SK-N-SH (cell line): Measurements from ENCODE around the gene UST. TPM values are rescaled to one million over a fixed set of nuclear protein-coding genes. Genes with fewer than 3 reads are reported as not detected.

Experiments used
- CTCF ChIA-PET: fragments of 300-600, 350-600 bp; formaldehyde crosslinking; extraction: SDS; loops from one replicate; lab custom pipeline; 2021; lab: Yijun Ruan, JAX
- POLR2A ChIA-PET: fragments of 350-600 bp; sonication (Branson Sonifier 250); formaldehyde crosslinking; extraction: SDS; loops from one replicate; lab custom pipeline; 2020; ENCODE audit warnings: antibody characterized with exemption, inconsistent platforms; lab: Yijun Ruan, JAX
- DNase-seq: peaks from one replicate; pipeline ENCODE4 v3.0.0; 2012
- H2AFZ ChIP-seq: fragments of 200-600 bp; sonication (generic); 2 replicates; pipeline ENCODE4 v1.8.1; 2016; ENCODE audit warnings: antibody characterized with exemption, mild to moderate bottlenecking, low read depth
- H3F3A ChIP-seq: fragments of 200-600 bp; sonication (generic); replicated peaks from 2 replicates; pipeline ENCODE3; 2016; ENCODE audit warnings: antibody characterized with exemption, mild to moderate bottlenecking; ENCODE audit not compliant: insufficient read depth
- H3K27ac ChIP-seq, 2 experiments: fragments of 200-500 bp in 1 of 2; fragments of 200-600 bp in 1 of 2; sonication (Bioruptor generic) in 1 of 2; sonication (generic), shearing (Covaris generic) in 1 of 2; 2 replicates each; pipeline versions ENCODE4 v1.5.1 to v1.6.1; 2014 to 2016; ENCODE audit warnings: low read depth in 2 of 2, inconsistent platforms in 1 of 2, low read length in 1 of 2, mild to moderate bottlenecking in 1 of 2, mixed read lengths in 1 of 2
- H3K27me3 ChIP-seq: fragments of 200-600 bp; sonication (generic), shearing (Covaris generic); 2 replicates; pipeline ENCODE4 v1.6.1; 2016; ENCODE audit warnings: mixed run types; ENCODE audit not compliant: insufficient read depth
- H3K36me3 ChIP-seq, 2 experiments: fragments of 200-500 bp in 1 of 2; fragments of 200-600 bp in 1 of 2; sonication (Bioruptor generic) in 1 of 2; sonication (generic) in 1 of 2; replicated peaks in 1 of 2; 2 replicates each; pipeline versions ENCODE3 to v1.5.1; 2014 to 2016; ENCODE audit warnings: low read length in 1 of 2, mild to moderate bottlenecking in 1 of 2; ENCODE audit not compliant: insufficient read depth in 2 of 2, control insufficient read depth in 1 of 2
- H3K4me1 ChIP-seq, 2 experiments: fragments of 200-500 bp in 1 of 2; fragments of 200-600 bp in 1 of 2; sonication (Bioruptor generic) in 1 of 2; sonication (generic), shearing (Covaris generic) in 1 of 2; 2 replicates each; pipeline versions ENCODE4 v1.5.1 to v1.6.1; 2014 to 2016; ENCODE audit warnings: low read depth in 1 of 2, low read length in 1 of 2, mixed run types in 1 of 2; ENCODE audit not compliant: insufficient read depth in 2 of 2, control insufficient read depth in 1 of 2
- H3K4me2 ChIP-seq: fragments of 200-600 bp; sonication (generic), shearing (Covaris generic); 2 replicates; pipeline ENCODE4 v1.6.1; 2017; ENCODE audit warnings: mixed run types
- H3K4me3 ChIP-seq, 2 experiments: fragments of 200-500 bp in 1 of 2; fragments of 200-600 bp in 1 of 2; sonication (Bioruptor generic) in 1 of 2; sonication (generic), shearing (Covaris generic) in 1 of 2; 2 replicates each; pipeline versions ENCODE4 v1.5.1 to v1.8.1; 2014 to 2016; ENCODE audit warnings: low read depth in 2 of 2, inconsistent platforms in 1 of 2, low read length in 1 of 2, mild to moderate bottlenecking in 1 of 2, mixed read lengths in 1 of 2, moderate library complexity in 1 of 2
- H3K79me2 ChIP-seq: fragments of 200-600 bp; sonication (generic); 2 replicates; pipeline ENCODE4 v1.8.1; 2017; ENCODE audit warnings: mild to moderate bottlenecking; ENCODE audit not compliant: insufficient read depth
- H3K9ac ChIP-seq: fragments of 200-600 bp; sonication (generic); 2 replicates; pipeline ENCODE4 v1.6.1; 2017; ENCODE audit warnings: mixed run types
- H3K9me2 ChIP-seq: fragments of 200-600 bp; sonication (generic); 2 replicates; pipeline ENCODE4 v1.6.1; 2017; ENCODE audit warnings: mixed run types
- H3K9me3 ChIP-seq: fragments of 200-600 bp; sonication (generic); 2 replicates; pipeline ENCODE4 v1.6.1; 2017; ENCODE audit warnings: mixed run types, mild to moderate bottlenecking, moderate library complexity
- H4K20me1 ChIP-seq: fragments of 200-600 bp; sonication (generic); 2 replicates; pipeline ENCODE4 v1.6.1; 2017; ENCODE audit warnings: mild to moderate bottlenecking, mixed run types; ENCODE audit not compliant: insufficient read depth
- CHD2 ChIP-seq: fragments of 150-350 bp; IDR thresholded peaks from 2 replicates; pipeline ENCODE4 v1.6.1; 2018; ENCODE audit warnings: low read length; ENCODE audit not compliant: partially characterized antibody
- ELF1 ChIP-seq: IDR thresholded peaks from 2 replicates; pipeline ENCODE4 v1.4.0; 2012
- EZH2phosphoT487 ChIP-seq: fragments of 200-600 bp; sonication (generic); IDR thresholded peaks from 2 replicates; pipeline ENCODE4 v1.6.1; 2017; ENCODE audit warnings: low read depth, mixed run types, mild to moderate bottlenecking, antibody characterized with exemption, moderate library complexity, borderline replicate concordance
- FOXJ3 ChIP-seq: sonication (generic); formaldehyde crosslinking; IDR thresholded peaks from 2 replicates; pipeline ENCODE4 v1.5.1; 2020; ENCODE audit warnings: mild to moderate bottlenecking, missing genetic modification reagents
- FOXM1 ChIP-seq: IDR thresholded peaks from 2 replicates; pipeline ENCODE4 v1.4.0; 2012; ENCODE audit warnings: low read depth, mild to moderate bottlenecking
- GATA2 ChIP-seq: sonication (generic); formaldehyde crosslinking; IDR thresholded peaks from 2 replicates; pipeline ENCODE4 v1.5.0; 2020; ENCODE audit warnings: mild to moderate bottlenecking, missing genetic modification reagents
- MEF2A ChIP-seq: IDR thresholded peaks from 2 replicates; pipeline ENCODE4 v1.4.0; 2012; ENCODE audit warnings: low read depth, borderline replicate concordance
- MXI1 ChIP-seq: IDR thresholded peaks from 2 replicates; pipeline ENCODE4 v1.6.1; 2012; ENCODE audit warnings: mild to moderate bottlenecking, low read depth, low read length, improper control_type of control experiment
- PBX3 ChIP-seq: IDR thresholded peaks from 2 replicates; pipeline ENCODE4; 2012
- RCOR1 ChIP-seq: fragments of 150-350 bp; IDR thresholded peaks from 2 replicates; pipeline ENCODE4 v1.6.1; 2017; ENCODE audit warnings: antibody characterized with exemption, low read length
- RXRA ChIP-seq: IDR thresholded peaks from 2 replicates; pipeline ENCODE4 v1.4.0; 2012; ENCODE audit warnings: low read depth, mild to moderate bottlenecking, borderline replicate concordance
- TCF12 ChIP-seq: IDR thresholded peaks from 2 replicates; pipeline ENCODE4 v1.4.0; 2012
- USF1 ChIP-seq: IDR thresholded peaks from 2 replicates; pipeline ENCODE4 v1.4.0; 2012; ENCODE audit warnings: low read depth, borderline replicate concordance
- WGBS: methylation state at CpG from one replicate; pipeline ENCODE4 v1.1.6; 2017; ENCODE audit warnings: low lambda C conversion rate; 5-methylcytosine and 5-hydroxymethylcytosine counted together
- polyA plus RNA-seq, 3 experiments: library from polyadenylated mRNA; depleted of rRNA; stranded (reverse); fragments of >200 nt; gene quantifications; 2 replicates each; pipeline ENCODE4 v1.2.3, GENCODE V29; 2012
- TF ChIP-seq, protein P1 (sequence below): fragments of 200-600 bp; sonication (generic); IDR thresholded peaks from 2 replicates; pipeline ENCODE4 v1.6.1; 2017; ENCODE audit warnings: antibody characterized with exemption, mild to moderate bottlenecking, moderate library complexity
- TF ChIP-seq, protein P2 (sequence below): fragments of 150-350 bp; IDR thresholded peaks from 2 replicates; pipeline ENCODE4 v1.6.1; 2016; ENCODE audit warnings: mild to moderate bottlenecking, low read depth, low read length

The UST gene
- polyA plus RNA-seq, 1 of the 3 experiments (the other 2 are of a cell fraction): 1.7 TPM

DNA sequence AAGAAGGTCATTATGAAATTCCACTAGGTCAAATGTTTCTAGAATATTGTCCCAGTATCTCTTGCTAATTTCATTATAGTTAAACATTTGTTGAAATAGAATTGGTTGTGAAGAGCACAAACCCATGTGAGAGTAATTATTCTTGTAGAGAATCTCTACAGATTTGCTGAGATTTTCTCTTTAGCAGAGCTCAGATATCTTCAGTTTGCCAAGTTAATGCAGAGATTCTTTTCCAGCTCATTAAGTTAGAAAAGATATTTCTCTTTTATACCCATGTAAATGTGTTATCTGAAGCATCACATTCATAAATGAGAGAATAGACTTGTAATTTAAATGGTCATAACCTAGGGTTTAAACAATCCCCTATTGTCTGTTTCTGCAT, 338.7 kb downstream of the UST start:
- DNase-seq: no peak
- Histone ChIP-seq H3K9me2 (no peaks in the 10 kb centered on the region), H3K4me1 (peaks cover 0 to 14% of the 10 kb centered on the region in 2 experiments; a peak in 3 of 4 replicates), H3K4me2 (no peak overlapping the region), H3K27ac (no peak overlapping the region), H3K9me3 (no peaks in the 10 kb centered on the region), H3K27me3 (no peaks in the 10 kb centered on the region), H2AFZ (no peak overlapping the region), H3K4me3 (no peak overlapping the region), H3K36me3 (no peaks in the 10 kb centered on the region), H3F3A (peaks cover 6% of the 10 kb centered on the region), H4K20me1 (no peaks in the 10 kb centered on the region), H3K79me2 (no peaks in the 10 kb centered on the region), H3K9ac (no peak overlapping the region)
- no peak for TF ChIP-seq EZH2phosphoT487
- no peak for TF ChIP-seq MEF2A
- no peak for TF ChIP-seq RCOR1
- no peak for TF ChIP-seq FOXM1
- no peak for TF ChIP-seq RXRA
- POLR2A ChIA-PET: no interaction called here
- CTCF ChIA-PET: interaction anchor here (0.6 to 8.9 kb wide), 8 partner anchors 9 to 431 kb away, joined by 3 to 158 read pairs (median 3); no protein-coding TSS in a partner anchor

- no peaks in the 10 kb centered on the region for H3F3A ChIP-seq
- no peaks in the 10 kb centered on the region for H4K20me1 ChIP-seq
- ChIA-PET POLR2A (no interaction called here), CTCF (interaction anchor here (8.9 kb wide), 1 partner anchor 345 kb away, joined by 158 read pairs; no protein-coding TSS in a partner anchor)
- no peak for DNase-seq
- H2AFZ ChIP-seq: no peak overlapping the region
- H3K9me3 ChIP-seq: no peaks in the 10 kb centered on the region
- no peaks in the 10 kb centered on the region for H3K79me2 ChIP-seq
- no peaks in the 10 kb centered on the region for H3K27me3 ChIP-seq
- H3K9ac ChIP-seq: no peak overlapping the region
- no peak overlapping the region for H3K27ac ChIP-seq
- WGBS: 71% methylated on average over 3 of the region's 3 CpGs
- no peaks in the 10 kb centered on the region for H3K9me2 ChIP-seq
- TF ChIP-seq GATA2 (CRISPR knock-in tag) (no peak), TCF12 (no peak), CHD2 (no peak), ELF1 (no peak), FOXJ3 (no peak), MXI1 (no peak), USF1 (no peak), PBX3 (no peak)
- TF ChIP-seq, protein P1, sequence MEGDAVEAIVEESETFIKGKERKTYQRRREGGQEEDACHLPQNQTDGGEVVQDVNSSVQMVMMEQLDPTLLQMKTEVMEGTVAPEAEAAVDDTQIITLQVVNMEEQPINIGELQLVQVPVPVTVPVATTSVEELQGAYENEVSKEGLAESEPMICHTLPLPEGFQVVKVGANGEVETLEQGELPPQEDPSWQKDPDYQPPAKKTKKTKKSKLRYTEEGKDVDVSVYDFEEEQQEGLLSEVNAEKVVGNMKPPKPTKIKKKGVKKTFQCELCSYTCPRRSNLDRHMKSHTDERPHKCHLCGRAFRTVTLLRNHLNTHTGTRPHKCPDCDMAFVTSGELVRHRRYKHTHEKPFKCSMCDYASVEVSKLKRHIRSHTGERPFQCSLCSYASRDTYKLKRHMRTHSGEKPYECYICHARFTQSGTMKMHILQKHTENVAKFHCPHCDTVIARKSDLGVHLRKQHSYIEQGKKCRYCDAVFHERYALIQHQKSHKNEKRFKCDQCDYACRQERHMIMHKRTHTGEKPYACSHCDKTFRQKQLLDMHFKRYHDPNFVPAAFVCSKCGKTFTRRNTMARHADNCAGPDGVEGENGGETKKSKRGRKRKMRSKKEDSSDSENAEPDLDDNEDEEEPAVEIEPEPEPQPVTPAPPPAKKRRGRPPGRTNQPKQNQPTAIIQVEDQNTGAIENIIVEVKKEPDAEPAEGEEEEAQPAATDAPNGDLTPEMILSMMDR: no peak
- TF ChIP-seq, protein P2, sequence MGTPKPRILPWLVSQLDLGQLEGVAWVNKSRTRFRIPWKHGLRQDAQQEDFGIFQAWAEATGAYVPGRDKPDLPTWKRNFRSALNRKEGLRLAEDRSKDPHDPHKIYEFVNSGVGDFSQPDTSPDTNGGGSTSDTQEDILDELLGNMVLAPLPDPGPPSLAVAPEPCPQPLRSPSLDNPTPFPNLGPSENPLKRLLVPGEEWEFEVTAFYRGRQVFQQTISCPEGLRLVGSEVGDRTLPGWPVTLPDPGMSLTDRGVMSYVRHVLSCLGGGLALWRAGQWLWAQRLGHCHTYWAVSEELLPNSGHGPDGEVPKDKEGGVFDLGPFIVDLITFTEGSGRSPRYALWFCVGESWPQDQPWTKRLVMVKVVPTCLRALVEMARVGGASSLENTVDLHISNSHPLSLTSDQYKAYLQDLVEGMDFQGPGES: no peak
- no peak overlapping the region for H3K4me3 ChIP-seq
- peaks cover 0 to 15% of the 10 kb centered on the region in 2 experiments; a peak in 2 of 4 replicates for H3K4me1 ChIP-seq
- H3K4me2 ChIP-seq: no peak overlapping the region
- no peaks in the 10 kb centered on the region for H3K36me3 ChIP-seq
Observed at GRCh38 chr6:149086363-149086762, 339.5 kb downstream of the UST start.
